Trophoblast cell (in vitro differentiated cells and primary cell): Measurements from ENCODE around the gene SEMA3A.

Experiments used
- DNase-seq, 2 donors: peaks; one replicate each; pipeline ENCODE4 v3.0.0-alpha.2; 2016
- H2AFZ ChIP-seq: 2 replicates; pipeline ENCODE4 v1.6.1; 2013; ENCODE audit warnings: low read length, moderate library complexity, mild to moderate bottlenecking; ENCODE audit not compliant: insufficient read depth, poor library complexity
- H2AK5ac ChIP-seq: 2 replicates; pipeline ENCODE4 v1.6.1; 2013; ENCODE audit warnings: mild to moderate bottlenecking, low read length
- H2BK120ac ChIP-seq: 2 replicates; pipeline ENCODE4 v1.6.1; 2013; ENCODE audit warnings: low read length, mild to moderate bottlenecking, moderate library complexity; ENCODE audit not compliant: insufficient read depth, poor library complexity
- H2BK12ac ChIP-seq: 2 replicates; pipeline ENCODE4 v1.6.1; 2013; ENCODE audit warnings: mild to moderate bottlenecking, low read length, moderate library complexity
- H2BK5ac ChIP-seq: 2 replicates; pipeline ENCODE4 v1.6.1; 2013; ENCODE audit warnings: low read length, low read depth, moderate library complexity, mild to moderate bottlenecking; ENCODE audit not compliant: poor library complexity
- H3K14ac ChIP-seq: 2 replicates; pipeline ENCODE4 v1.6.1; 2013; ENCODE audit warnings: mild to moderate bottlenecking, low read length
- H3K18ac ChIP-seq: 2 replicates; pipeline ENCODE4 v1.6.1; 2013; ENCODE audit warnings: mild to moderate bottlenecking, low read length
- H3K23ac ChIP-seq: 2 replicates; pipeline ENCODE4 v1.6.1; 2013; ENCODE audit warnings: low read length
- H3K27ac ChIP-seq: 2 replicates; pipeline ENCODE4 v1.5.1; 2013; ENCODE audit warnings: low read depth, mild to moderate bottlenecking, inconsistent platforms, low read length, moderate library complexity
- H3K27me3 ChIP-seq: 2 replicates; pipeline ENCODE4 v1.6.1; 2013; ENCODE audit warnings: inconsistent platforms, mild to moderate bottlenecking, low read length, moderate library complexity; ENCODE audit not compliant: insufficient read depth
- H3K36me3 ChIP-seq, 2 experiments: 1 replicate in 1 of 2; 2 replicates in 1 of 2; pipeline ENCODE4 v1.6.1; 2013; ENCODE audit warnings: low read length in 2 of 2, mild to moderate bottlenecking in 2 of 2, moderate library complexity in 1 of 2; ENCODE audit not compliant: insufficient read depth in 2 of 2, control insufficient read depth in 1 of 2
- H3K4ac ChIP-seq: 2 replicates; pipeline ENCODE4 v1.6.1; 2013; ENCODE audit warnings: low read depth, mild to moderate bottlenecking, low read length, moderate library complexity
- H3K4me1 ChIP-seq, 2 experiments: 1 replicate in 1 of 2; 2 replicates in 1 of 2; pipeline ENCODE4 v1.6.1; 2013; ENCODE audit warnings: low read length in 2 of 2, mild to moderate bottlenecking in 2 of 2, moderate library complexity in 1 of 2; ENCODE audit not compliant: insufficient read depth in 2 of 2, control insufficient read depth in 1 of 2
- H3K4me2 ChIP-seq: 2 replicates; pipeline ENCODE4 v1.6.1; 2013; ENCODE audit warnings: inconsistent platforms, mild to moderate bottlenecking, low read length, moderate library complexity
- H3K4me3 ChIP-seq: 2 replicates; pipeline ENCODE4 v1.5.1; 2013; ENCODE audit warnings: mild to moderate bottlenecking, low read depth, low read length, inconsistent platforms
- H3K79me1 ChIP-seq: one replicate; pipeline ENCODE4 v1.6.1; 2013; ENCODE audit warnings: low read length
- H3K79me2 ChIP-seq: 2 replicates; pipeline ENCODE4 v1.6.1; 2013; ENCODE audit warnings: low read length, mild to moderate bottlenecking; ENCODE audit not compliant: control insufficient read depth, insufficient read depth, poor library complexity
- H3K9ac ChIP-seq: 2 replicates; pipeline ENCODE4 v1.6.1; 2013; ENCODE audit warnings: mild to moderate bottlenecking, low read length
- H3K9me3 ChIP-seq: 2 replicates; pipeline ENCODE4 v1.6.1; 2013; ENCODE audit warnings: low read depth, mild to moderate bottlenecking, control low read depth, inconsistent platforms, low read length; ENCODE audit not compliant: insufficient read depth
- H4K12ac ChIP-seq: 2 replicates; pipeline ENCODE4 v1.6.1; 2013; ENCODE audit warnings: low read depth, mild to moderate bottlenecking, low read length, moderate library complexity
- H4K8ac ChIP-seq: 2 replicates; pipeline ENCODE4 v1.6.1; 2013; ENCODE audit warnings: low read depth, mild to moderate bottlenecking, low read length, moderate library complexity
- H4K91ac ChIP-seq: one replicate; pipeline ENCODE4 v1.6.1; 2013; ENCODE audit warnings: low read depth, mild to moderate bottlenecking, low read length, moderate library complexity
- WGBS: extraction: QIAGEN DNeasy Blood & Tissue Kit; methylation state at CpG from one replicate; pipeline ENCODE4 v1.1.7; 2013; ENCODE audit warnings: missing lambda C conversion rate; ENCODE audit not compliant: insufficient read length, insufficient coverage; ENCODE audit errors: extremely low coverage; 5-methylcytosine and 5-hydroxymethylcytosine counted together

Gene SEMA3A

GRCh38 chr7:84027678-84028077 is 166.9 kb downstream of the SEMA3A start:
- H3K79me1 ChIP-seq: peaks cover 2% of the 10 kb centered on the region
- no peak overlapping the region for H3K4me2 ChIP-seq
- H3K79me2 ChIP-seq: no peaks in the 10 kb centered on the region
- no peak for DNase-seq
- H4K91ac ChIP-seq: no peak overlapping the region
- H2AK5ac ChIP-seq: no peak overlapping the region
- no peak overlapping the region for H3K18ac ChIP-seq
- H2AFZ ChIP-seq: no peak overlapping the region
- H3K4ac ChIP-seq: no peak overlapping the region
- H4K12ac ChIP-seq: no peak overlapping the region
- no peak overlapping the region for H2BK5ac ChIP-seq
- no peak overlapping the region for H3K23ac ChIP-seq
- H3K27ac ChIP-seq: no peak overlapping the region
- no peaks in the 10 kb centered on the region for H3K9me3 ChIP-seq
- H3K14ac ChIP-seq: no peak overlapping the region
- H3K36me3 ChIP-seq: no peaks in the 10 kb centered on the region
- no peak overlapping the region for H2BK12ac ChIP-seq
- no peaks in the 10 kb centered on the region for H3K4me1 ChIP-seq
- no peak overlapping the region for H4K8ac ChIP-seq
- no peaks in the 10 kb centered on the region for H3K27me3 ChIP-seq
- H2BK120ac ChIP-seq: no peak overlapping the region
- WGBS: 100% methylated on average over 2 of the region's 3 CpGs
- H3K4me3 ChIP-seq: no peak overlapping the region
- H3K9ac ChIP-seq: no peak overlapping the region

GRCh38 chr7:84025332-84025927 is 169.2 kb downstream of the SEMA3A start:
- no peaks in the 10 kb centered on the region for H3K79me2 ChIP-seq
- no peaks in the 10 kb centered on the region for H3K9me3 ChIP-seq
- no peak overlapping the region for H3K9ac ChIP-seq
- H4K12ac ChIP-seq: no peak overlapping the region
- H2BK5ac ChIP-seq: no peak overlapping the region
- no CpG with 5 or more reads among the region's 3 CpGs for WGBS
- no peak overlapping the region for H3K4me3 ChIP-seq
- H3K4ac ChIP-seq: no peak overlapping the region
- no peaks in the 10 kb centered on the region for H3K36me3 ChIP-seq
- H3K27me3 ChIP-seq: no peaks in the 10 kb centered on the region
- DNase-seq: peak in 1 of 2 donors; percentile 31
- no peak overlapping the region for H4K8ac ChIP-seq
- H3K14ac ChIP-seq: no peak overlapping the region
- H4K91ac ChIP-seq: no peak overlapping the region
- H3K4me2 ChIP-seq: peak overlapping the region; percentile 23
- H3K79me1 ChIP-seq: peaks cover 2% of the 10 kb centered on the region
- no peak overlapping the region for H2AFZ ChIP-seq
- H3K18ac ChIP-seq: no peak overlapping the region
- no peaks in the 10 kb centered on the region for H3K4me1 ChIP-seq
- H3K23ac ChIP-seq: no peak overlapping the region
- H2BK12ac ChIP-seq: no peak overlapping the region
- no peak overlapping the region for H2BK120ac ChIP-seq
- H3K27ac ChIP-seq: peak overlapping the region; percentile 66
- H2AK5ac ChIP-seq: no peak overlapping the region

- Histone ChIP-seq H3K4me3 (no peak overlapping the region), H4K8ac (no peak overlapping the region), H2AK5ac (no peak overlapping the region), H3K36me3 (no peaks in the 10 kb centered on the region), H3K4ac (no peak overlapping the region), H2BK12ac (no peak overlapping the region), H3K9ac (no peak overlapping the region), H3K23ac (no peak overlapping the region), H3K18ac (no peak overlapping the region), H3K79me2 (no peaks in the 10 kb centered on the region), H3K9me3 (no peaks in the 10 kb centered on the region), H2BK5ac (no peak overlapping the region), H2AFZ (no peak overlapping the region), H2BK120ac (no peak overlapping the region), H3K27me3 (no peaks in the 10 kb centered on the region), H3K4me1 (no peaks in the 10 kb centered on the region), H3K4me2 (no peak overlapping the region), H3K79me1 (peaks cover 2% of the 10 kb centered on the region), H4K12ac (no peak overlapping the region), H3K27ac (no peak overlapping the region), H3K14ac (no peak overlapping the region), H4K91ac (no peak overlapping the region)
- no CpG with 5 or more reads among the region's 5 CpGs for WGBS
- no peak for DNase-seq
Observed at GRCh38 chr7:84022684-84023308, 171.8 kb downstream of the SEMA3A start.

GRCh38 chr7:84022009-84022408 is 172.6 kb downstream of the SEMA3A start:
- no peak overlapping the region for H3K4me2 ChIP-seq
- no peak overlapping the region for H2AK5ac ChIP-seq
- H3K9me3 ChIP-seq: no peaks in the 10 kb centered on the region
- no peak overlapping the region for H3K4me3 ChIP-seq
- H3K27me3 ChIP-seq: no peaks in the 10 kb centered on the region
- no peak overlapping the region for H3K18ac ChIP-seq
- H4K91ac ChIP-seq: no peak overlapping the region
- no peak overlapping the region for H2BK5ac ChIP-seq
- H3K4me1 ChIP-seq: no peaks in the 10 kb centered on the region
- H3K27ac ChIP-seq: no peak overlapping the region
- no peak overlapping the region for H3K9ac ChIP-seq
- H4K8ac ChIP-seq: no peak overlapping the region
- H2BK120ac ChIP-seq: no peak overlapping the region
- no peak overlapping the region for H3K14ac ChIP-seq
- H2BK12ac ChIP-seq: no peak overlapping the region
- no peaks in the 10 kb centered on the region for H3K79me2 ChIP-seq
- no peak for DNase-seq
- no peak overlapping the region for H3K23ac ChIP-seq
- no peak overlapping the region for H4K12ac ChIP-seq
- no peak overlapping the region for H2AFZ ChIP-seq
- no CpG with 5 or more reads among the region's 2 CpGs for WGBS
- no peak overlapping the region for H3K4ac ChIP-seq
- peaks cover 2% of the 10 kb centered on the region for H3K79me1 ChIP-seq
- no peaks in the 10 kb centered on the region for H3K36me3 ChIP-seq
